Myocyte (in vitro differentiated cells): ENCODE measurements around the gene ARHGAP24. TPM values are rescaled to one million over a fixed set of nuclear protein-coding genes. Genes with fewer than 3 reads are reported as not detected.
"Not testable (repeated sequence)": the region's sequence is repeated elsewhere in the genome, so short reads cannot be mapped to it uniquely, and the experiment has no call there.

Experiments used
- DNase-seq: peaks from one replicate; pipeline ENCODE4 v3.0.0-alpha.2; 2012; ENCODE audit warnings: low read depth
- total RNA-seq: library from RNA; depleted of rRNA; stranded (reverse); fragments of >200 nt; gene quantifications from 2 replicates; pipeline ENCODE4 v1.2.3, GENCODE V29; 2014

Gene ARHGAP24
- total RNA-seq, 1 donor from 2014 or later, result 62.4 TPM

GRCh38 chr4:85839981-85840451 is 365.1 kb downstream of the ARHGAP24 start:
- peak; percentile 35 for DNase-seq

DNA sequence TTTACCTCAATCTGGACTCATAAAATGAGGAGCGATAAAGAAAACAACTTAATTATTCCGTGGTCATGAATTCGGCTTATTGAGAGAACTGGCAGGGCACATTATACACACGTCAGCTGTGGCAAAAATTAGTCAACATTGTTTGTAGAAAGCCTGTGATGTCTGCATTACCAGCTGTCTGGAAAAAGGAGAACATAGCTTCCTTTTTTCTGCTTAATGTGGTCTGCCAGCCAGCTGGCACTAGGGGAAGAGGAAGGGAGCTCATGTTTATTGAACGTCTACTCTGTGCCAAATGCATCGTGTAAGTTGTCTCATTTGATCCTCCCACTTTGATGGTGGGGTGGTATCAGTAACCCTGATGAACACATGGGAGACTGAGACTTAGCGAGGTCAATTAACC is 367.6 kb downstream of the ARHGAP24 start:
- peak; percentile 92 for DNase-seq

GRCh38 chr4:85853740-85854139 is 378.8 kb downstream of the ARHGAP24 start:
- not testable (repeated sequence) for DNase-seq

DNA sequence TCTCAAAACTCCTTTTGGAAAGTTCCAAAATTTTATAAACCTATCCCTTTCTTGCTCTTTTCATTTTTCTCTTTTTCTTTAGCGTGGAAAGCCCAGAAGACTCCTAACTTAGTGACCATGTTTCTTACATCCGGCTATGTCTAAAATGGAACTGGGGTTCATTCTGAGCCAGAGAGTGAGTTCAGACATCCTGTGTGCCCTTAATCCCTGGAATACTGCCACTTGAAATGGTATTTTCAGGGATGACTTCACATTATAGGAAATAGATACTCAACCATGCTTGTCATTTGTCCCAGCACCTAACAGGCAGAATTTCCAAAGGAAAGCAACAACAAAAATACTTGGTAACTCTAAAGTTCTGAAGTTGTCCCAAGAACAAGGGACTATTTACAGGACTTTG is 379.6 kb downstream of the ARHGAP24 start:
- peak; percentile 80 for DNase-seq

DNA sequence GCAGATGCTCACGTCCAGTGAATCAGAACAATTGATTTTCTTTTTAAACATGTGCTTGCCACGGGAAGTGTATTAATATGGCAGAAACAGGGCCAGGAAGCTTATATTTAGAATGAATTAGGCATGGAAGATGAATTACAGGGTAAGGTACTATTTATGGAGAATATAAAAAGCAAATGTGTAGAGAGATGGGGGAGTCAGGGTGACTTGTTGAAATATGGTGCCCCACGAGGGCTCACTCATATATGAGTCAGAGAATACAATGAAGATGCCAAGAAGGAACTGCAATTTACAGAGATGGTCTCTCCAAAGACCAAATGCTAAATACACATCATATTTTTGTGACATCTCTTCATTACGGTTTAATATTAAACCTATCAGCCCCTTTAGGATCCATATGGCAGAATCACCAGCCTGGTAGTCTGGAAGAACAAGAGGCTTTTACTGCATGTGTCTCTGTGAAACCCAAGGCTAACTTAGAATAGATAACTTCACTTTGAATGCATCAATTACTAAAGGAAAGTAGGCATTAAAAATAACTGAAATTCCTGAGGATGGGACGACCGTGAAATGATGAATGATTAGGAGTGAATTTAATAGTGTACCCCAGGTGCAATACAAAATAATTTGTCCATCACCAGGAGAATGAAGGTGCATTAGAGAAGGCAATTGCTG is 385.3 kb downstream of the ARHGAP24 start:
- DNase-seq, result no peak

GRCh38 chr4:85861064-85861765 is 386.3 kb downstream of the ARHGAP24 start:
- no peak for DNase-seq

GRCh38 chr4:85862896-85863295 is 387.9 kb downstream of the ARHGAP24 start:
- DNase-seq, result no peak

DNA sequence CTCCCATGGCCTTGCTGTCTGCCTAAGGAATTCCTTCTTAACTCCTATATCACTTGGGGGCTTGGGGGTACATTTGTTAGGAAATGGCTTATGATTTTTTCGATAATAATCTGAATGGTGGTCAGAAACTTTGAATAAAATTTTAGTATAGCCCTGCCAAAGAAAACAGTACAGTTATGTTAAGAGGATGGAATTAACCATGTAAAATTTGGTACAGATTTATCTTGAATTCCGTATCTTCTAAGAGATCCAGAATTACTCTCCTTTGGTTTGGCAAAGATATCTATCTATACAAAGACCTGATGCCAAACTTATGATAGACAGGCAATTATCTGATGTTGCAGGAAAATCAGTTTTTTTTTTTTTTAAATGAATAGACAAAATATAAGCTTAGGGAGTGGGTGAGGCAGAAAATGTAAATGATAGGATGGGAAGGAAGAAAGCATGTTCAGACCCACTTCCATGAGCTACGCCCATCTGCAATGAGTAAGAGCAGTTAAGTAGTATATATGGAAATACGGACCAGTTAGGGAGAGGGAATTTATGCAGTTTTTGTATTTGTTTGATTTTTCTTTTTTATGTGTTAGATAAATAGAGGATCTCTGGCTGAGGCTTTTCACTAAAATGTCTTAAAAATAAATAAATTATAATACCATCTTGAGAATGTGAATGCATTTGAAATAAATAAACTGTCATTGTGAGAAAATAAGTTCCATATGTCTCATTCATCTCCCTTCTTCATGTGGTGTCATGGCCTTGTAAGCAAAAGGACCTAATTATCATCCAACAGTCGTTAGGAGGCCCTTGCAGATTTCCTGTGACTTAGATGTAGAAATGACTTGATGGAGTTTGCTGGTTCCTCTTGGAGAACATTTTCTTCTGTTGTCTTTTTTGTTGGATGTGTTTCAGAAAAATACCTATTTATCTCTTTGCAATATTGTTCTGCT is 389.6 kb downstream of the ARHGAP24 start:
- no peak for DNase-seq

DNA sequence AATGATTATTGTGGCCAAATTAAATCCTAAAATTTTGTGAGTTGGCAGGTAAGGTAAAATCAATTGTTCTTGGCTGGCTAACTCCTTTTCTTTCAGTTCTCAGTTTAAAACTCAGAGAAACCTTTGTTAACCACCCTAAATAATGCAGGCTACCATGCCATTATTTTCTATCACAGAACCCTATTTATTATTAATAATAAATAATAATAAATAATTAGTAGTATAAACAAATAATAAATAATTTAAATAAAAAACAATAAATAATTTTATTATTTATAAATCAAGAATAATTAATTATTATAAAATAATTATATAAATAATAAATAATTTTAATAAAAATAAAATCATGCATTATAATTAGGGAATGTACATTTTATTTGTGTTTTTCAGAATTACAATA is 390.3 kb downstream of the ARHGAP24 start:
- no peak for DNase-seq

- peak; percentile 22 for DNase-seq
Observed at GRCh38 chr4:85866508-85866907, 391.6 kb downstream of the ARHGAP24 start.

- no peak for DNase-seq
Observed at GRCh38 chr4:85867271-85867670, 392.3 kb downstream of the ARHGAP24 start.

DNA sequence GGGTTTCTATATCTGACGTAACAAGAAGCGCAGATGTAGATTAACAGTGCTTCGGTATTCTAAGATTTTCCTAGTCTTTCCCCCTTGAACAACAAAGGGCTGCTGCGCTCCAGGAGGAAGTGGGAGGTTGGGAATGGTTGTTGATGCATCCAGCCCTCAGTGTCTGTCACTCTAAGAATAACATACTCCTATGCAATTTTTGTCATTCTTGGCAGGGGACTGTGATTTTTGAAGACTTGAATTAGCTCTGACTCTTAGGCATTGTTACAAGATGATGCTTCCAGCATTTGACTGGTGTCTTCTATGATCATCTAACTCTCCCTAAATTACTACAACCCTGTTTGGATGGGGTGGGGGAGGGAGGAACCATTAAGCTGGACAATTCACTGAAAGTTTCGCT is 394.2 kb downstream of the ARHGAP24 start:
- peak; percentile 15 for DNase-seq

GRCh38 chr4:85870298-85871083 is 395.5 kb downstream of the ARHGAP24 start:
- DNase-seq, result no peak

DNA sequence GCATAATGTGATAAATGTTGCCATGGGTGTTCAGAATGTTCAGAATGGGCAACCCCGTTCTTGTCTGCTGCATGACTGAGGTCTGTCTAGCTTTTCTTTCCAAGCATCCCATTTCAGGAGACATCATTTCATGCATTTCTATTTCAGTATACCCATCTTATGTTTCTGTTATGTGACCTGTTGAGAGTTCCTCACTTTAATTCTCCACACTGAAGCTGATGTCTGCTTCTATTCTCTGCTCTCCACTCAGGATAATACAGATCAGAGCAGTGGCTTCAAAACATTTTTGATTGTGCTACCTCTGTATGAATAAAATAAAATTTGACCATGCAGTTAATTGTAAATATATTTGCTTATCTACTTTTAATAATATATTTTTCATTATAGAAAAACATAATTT is 398.6 kb downstream of the ARHGAP24 start:
- peak; percentile 19 for DNase-seq

- DNase-seq, result no peak
Observed at GRCh38 chr4:85879518-85879917, 404.6 kb downstream of the ARHGAP24 start.

- no peak for DNase-seq
Observed at GRCh38 chr4:85883180-85883579, 408.2 kb downstream of the ARHGAP24 start.

DNA sequence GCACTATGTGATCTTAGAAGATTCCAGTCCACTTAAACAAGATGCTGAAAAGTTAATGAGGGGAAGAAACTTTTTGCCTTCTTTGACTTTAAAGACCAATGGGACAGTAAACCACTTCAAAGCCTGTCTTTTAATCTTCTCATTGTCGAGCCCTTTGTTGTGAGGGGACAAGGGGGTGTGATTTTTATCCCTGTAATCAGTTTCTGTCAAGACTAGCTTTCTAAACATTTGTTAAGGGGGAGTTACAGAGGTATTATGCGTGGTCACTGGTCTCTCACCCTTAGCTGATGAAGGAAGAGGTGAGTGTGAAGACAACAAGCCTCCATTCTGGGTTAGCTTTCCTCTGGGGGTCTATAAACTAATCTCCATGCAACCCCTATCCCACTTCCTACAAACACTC is 409.3 kb downstream of the ARHGAP24 start:
- no peak for DNase-seq

GRCh38 chr4:85886665-85887064 is 411.7 kb downstream of the ARHGAP24 start:
- DNase-seq, result no peak

GRCh38 chr4:85889314-85889713 is 414.4 kb downstream of the ARHGAP24 start:
- no peak for DNase-seq

GRCh38 chr4:85895755-85896154 is 420.8 kb downstream of the ARHGAP24 start:
- DNase-seq, result no peak

- DNase-seq, result no peak
Observed at GRCh38 chr4:85898231-85898630, 423.3 kb downstream of the ARHGAP24 start.
